Measurements from ENCODE around the gene GALNT10. TPM values are rescaled to one million over a fixed set of nuclear protein-coding genes. Genes with fewer than 3 reads are reported as not detected.

GALNT10 gene
- total RNA-seq, 4 donors from 2014 or later = 11.6 to 16.3 (median 14.8) TPM

DNA sequence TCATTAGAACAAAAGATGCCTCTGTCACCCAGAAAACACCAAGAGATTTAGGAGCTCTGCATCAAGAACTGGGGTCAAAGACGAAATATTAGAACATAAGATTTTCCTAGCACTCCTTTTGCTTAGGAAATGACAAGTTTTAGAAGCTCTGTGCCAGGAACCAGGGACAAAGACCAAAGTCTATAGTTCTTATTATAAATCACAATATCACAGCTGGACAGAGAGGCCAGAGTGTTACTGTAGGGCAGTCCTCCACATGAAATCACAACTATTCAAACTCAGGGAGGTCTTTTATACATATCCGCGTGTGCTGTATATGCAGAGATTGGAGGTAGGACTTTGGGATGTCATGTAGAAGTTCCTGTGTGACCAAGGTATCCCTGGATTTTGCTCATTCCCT, 138.5 kb downstream of the GALNT10 start:
- Histone ChIP-seq H3K4me1 (no peaks in the 10 kb centered on the region), H3K36me3 (peaks cover 2% of the 10 kb centered on the region), H3K27ac (no peak overlapping the region), H3K27me3 (no peaks in the 10 kb centered on the region), H3K9me3 (no peaks in the 10 kb centered on the region), H3K4me3 (no peak overlapping the region)
- DNase-seq (ENCODE audit: low spot score in 2 of 2) = no peak
- 98% methylated on average over 3 of the region's 3 CpGs for WGBS
- TF ChIP-seq, protein P1, sequence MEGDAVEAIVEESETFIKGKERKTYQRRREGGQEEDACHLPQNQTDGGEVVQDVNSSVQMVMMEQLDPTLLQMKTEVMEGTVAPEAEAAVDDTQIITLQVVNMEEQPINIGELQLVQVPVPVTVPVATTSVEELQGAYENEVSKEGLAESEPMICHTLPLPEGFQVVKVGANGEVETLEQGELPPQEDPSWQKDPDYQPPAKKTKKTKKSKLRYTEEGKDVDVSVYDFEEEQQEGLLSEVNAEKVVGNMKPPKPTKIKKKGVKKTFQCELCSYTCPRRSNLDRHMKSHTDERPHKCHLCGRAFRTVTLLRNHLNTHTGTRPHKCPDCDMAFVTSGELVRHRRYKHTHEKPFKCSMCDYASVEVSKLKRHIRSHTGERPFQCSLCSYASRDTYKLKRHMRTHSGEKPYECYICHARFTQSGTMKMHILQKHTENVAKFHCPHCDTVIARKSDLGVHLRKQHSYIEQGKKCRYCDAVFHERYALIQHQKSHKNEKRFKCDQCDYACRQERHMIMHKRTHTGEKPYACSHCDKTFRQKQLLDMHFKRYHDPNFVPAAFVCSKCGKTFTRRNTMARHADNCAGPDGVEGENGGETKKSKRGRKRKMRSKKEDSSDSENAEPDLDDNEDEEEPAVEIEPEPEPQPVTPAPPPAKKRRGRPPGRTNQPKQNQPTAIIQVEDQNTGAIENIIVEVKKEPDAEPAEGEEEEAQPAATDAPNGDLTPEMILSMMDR (IDR thresholded peaks at IDR 0.05) = no peak
- no peak for TF ChIP-seq POLR2AphosphoS5 (IDR thresholded peaks at IDR 0.05)
- no peak for TF ChIP-seq POLR2A (IDR thresholded peaks at IDR 0.05)
- TF ChIP-seq EP300 (IDR thresholded peaks at IDR 0.05) = no peak

DNA sequence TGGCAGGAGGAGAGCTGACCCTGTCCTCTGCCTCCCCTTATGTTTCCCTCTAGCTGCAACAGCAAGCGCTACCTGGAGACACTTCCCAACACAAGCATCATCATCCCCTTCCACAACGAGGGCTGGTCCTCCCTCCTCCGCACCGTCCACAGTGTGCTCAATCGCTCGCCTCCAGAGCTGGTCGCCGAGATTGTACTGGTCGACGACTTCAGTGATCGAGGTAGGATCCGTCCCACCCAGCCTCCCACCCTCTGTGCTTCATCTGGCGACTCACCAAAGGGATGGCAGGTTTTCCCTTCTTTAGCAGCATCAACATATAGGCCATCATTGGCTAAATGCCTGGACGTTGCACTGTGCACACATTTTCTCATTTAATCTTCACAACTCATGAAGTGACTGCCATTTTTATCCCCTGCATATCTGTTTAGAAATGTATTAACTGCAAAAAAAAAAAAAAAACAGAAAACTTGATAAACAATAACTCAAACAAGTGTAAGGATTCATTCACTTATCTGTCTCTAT, 139.0 kb downstream of the GALNT10 start:
- peaks cover 2% of the 10 kb centered on the region for H3K36me3 ChIP-seq
- H3K4me1 ChIP-seq = no peaks in the 10 kb centered on the region
- H3K9me3 ChIP-seq = no peaks in the 10 kb centered on the region
- DNase-seq (ENCODE audit: low spot score in 2 of 2) = no peak
- H3K4me3 ChIP-seq = no peak overlapping the region
- H3K27ac ChIP-seq = no peak overlapping the region
- H3K27me3 ChIP-seq = no peaks in the 10 kb centered on the region
- 96% methylated on average over 14 of the region's 14 CpGs for WGBS
- TF ChIP-seq, protein P1 (IDR thresholded peaks at IDR 0.05) = no peak
- TF ChIP-seq POLR2A (IDR thresholded peaks at IDR 0.05) = no peak
- TF ChIP-seq EP300 (IDR thresholded peaks at IDR 0.05) = no peak
- TF ChIP-seq POLR2AphosphoS5 (IDR thresholded peaks at IDR 0.05) = no peak

DNA sequence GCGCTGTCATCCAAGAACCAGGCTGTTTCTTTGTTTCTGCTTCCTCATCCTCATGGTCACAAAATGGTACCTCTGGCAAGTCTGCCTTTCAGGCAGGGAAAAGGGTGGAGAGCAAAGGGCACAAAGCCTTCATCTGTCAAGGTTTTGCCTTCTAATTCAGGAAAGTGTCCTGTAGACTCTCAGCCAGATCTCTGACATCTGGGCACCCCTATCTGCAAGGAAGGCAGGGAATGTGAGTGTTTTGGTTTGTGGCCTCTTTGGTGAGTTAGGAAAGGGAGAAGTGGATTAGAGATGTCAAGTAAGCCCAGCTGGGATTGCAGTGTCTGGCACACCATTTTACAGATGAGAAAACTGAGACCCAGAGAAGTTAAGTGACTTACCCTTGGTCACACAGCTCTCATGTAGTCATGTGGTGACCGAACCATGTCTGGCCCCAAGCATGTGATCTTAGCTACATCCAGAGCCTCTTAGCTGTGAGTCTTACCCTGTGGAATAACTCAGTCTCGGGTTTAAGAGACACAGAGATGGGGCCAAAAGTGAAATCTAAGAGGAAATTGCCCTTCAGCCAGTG, 139.6 kb downstream of the GALNT10 start:
- no peak for DNase-seq (ENCODE audit: low spot score in 2 of 2)
- H3K9me3 ChIP-seq = no peaks in the 10 kb centered on the region
- 86% methylated on average over 3 of the region's 3 CpGs for WGBS
- H3K4me3 ChIP-seq = no peak overlapping the region
- no peak for TF ChIP-seq POLR2A (IDR thresholded peaks at IDR 0.05)
- TF ChIP-seq EP300 (IDR thresholded peaks at IDR 0.05) = no peak
- TF ChIP-seq, protein P1 (IDR thresholded peaks at IDR 0.05) = no peak
- no peak for TF ChIP-seq POLR2AphosphoS5 (IDR thresholded peaks at IDR 0.05)
- no peaks in the 10 kb centered on the region for H3K27me3 ChIP-seq
- H3K27ac ChIP-seq = no peak overlapping the region
- no peaks in the 10 kb centered on the region for H3K4me1 ChIP-seq
- peaks cover 2% of the 10 kb centered on the region for H3K36me3 ChIP-seq

DNA sequence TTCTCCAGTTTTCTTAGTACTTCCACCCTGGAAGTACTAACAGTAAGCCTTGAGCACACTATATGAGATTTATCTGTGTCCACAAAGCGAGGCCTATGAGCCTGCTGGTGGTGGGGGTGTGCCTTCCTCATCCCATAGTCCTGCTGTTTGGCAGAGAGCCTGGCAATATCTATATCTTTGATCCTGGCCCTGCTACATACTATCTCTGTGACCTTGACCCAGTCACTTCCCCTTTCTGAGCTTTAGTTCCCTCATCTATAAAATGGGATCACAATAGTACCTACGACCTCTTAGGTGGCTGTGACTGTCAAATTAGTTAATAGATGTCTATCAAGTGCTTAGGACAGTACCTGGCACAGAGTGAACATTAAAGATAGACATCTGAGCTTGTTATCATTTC, 140.7 kb downstream of the GALNT10 start:
- no peak for TF ChIP-seq EP300 (IDR thresholded peaks at IDR 0.05)
- no peak for TF ChIP-seq POLR2A (IDR thresholded peaks at IDR 0.05)
- no peak for TF ChIP-seq POLR2AphosphoS5 (IDR thresholded peaks at IDR 0.05)
- DNase-seq (ENCODE audit: low spot score in 2 of 2) = no peak
- Histone ChIP-seq H3K4me1 (no peaks in the 10 kb centered on the region), H3K27ac (no peak overlapping the region), H3K9me3 (no peaks in the 10 kb centered on the region), H3K36me3 (peaks cover 2% of the 10 kb centered on the region), H3K4me3 (no peak overlapping the region), H3K27me3 (no peaks in the 10 kb centered on the region)
- 95% methylated on average over 2 of the region's 2 CpGs for WGBS

DNA sequence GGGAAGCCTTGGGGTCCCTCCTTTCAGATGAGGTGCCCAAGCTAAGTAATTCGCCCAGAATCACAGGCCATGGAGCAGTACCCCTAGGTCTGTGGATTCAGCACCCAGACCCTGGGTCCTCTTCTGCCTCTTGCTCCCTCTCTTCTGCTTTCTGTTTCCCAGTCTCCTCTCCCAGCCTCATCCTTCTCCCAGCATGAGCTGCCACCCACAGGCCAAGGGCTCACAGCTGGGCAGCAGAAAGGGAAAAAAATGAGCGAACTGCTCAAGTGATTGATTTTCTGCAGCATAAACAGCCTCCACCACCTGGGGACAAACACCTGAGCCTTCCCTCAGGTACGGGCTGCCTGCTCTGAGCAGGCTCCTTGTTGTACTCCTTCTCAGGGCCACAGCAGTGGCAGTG, 141.4 kb downstream of the GALNT10 start:
- Histone ChIP-seq H3K27ac (no peak overlapping the region), H3K9me3 (no peaks in the 10 kb centered on the region), H3K4me3 (no peak overlapping the region), H3K4me1 (no peaks in the 10 kb centered on the region), H3K36me3 (peaks cover 2% of the 10 kb centered on the region), H3K27me3 (no peaks in the 10 kb centered on the region)
- no peak for TF ChIP-seq EP300 (IDR thresholded peaks at IDR 0.05)
- no peak for TF ChIP-seq POLR2AphosphoS5 (IDR thresholded peaks at IDR 0.05)
- TF ChIP-seq POLR2A (IDR thresholded peaks at IDR 0.05) = no peak
- TF ChIP-seq, protein P1 (IDR thresholded peaks at IDR 0.05) = no peak
- no peak for DNase-seq (ENCODE audit: low spot score in 2 of 2)
- 53% methylated on average over 3 of the region's 3 CpGs for WGBS

Data from suprapubic skin (tissue), 4 donors.